MG63 (cell line): Measurements from ENCODE around the gene METTL9. TPM values are rescaled to one million over a fixed set of nuclear protein-coding genes. Genes with fewer than 3 reads are reported as not detected.
"Not testable (repeated sequence)": the region's sequence is repeated elsewhere in the genome, so short reads cannot be mapped to it uniquely, and the experiment has no call there.

ENCODE experiments used
- DNase-seq: peaks from one replicate; pipeline ENCODE4 v3.0.0-alpha.2; 2020
- H3K27me3 ChIP-seq: fragments of 250-450 bp; sonication (Bioruptor Pico); 2 replicates; pipeline ENCODE4 v1.5.1; 2020; ENCODE audit warnings: mild to moderate bottlenecking, moderate library complexity
- H3K36me3 ChIP-seq: fragments of 250-450 bp; sonication (Bioruptor Pico); 2 replicates; pipeline ENCODE4 v1.5.1; 2020; ENCODE audit warnings: mild to moderate bottlenecking, moderate library complexity
- H3K4me3 ChIP-seq: fragments of 250-450 bp; sonication (Bioruptor Pico); 2 replicates; pipeline ENCODE4 v1.5.1; 2020; ENCODE audit warnings: mild to moderate bottlenecking, moderate library complexity
- H3K9me3 ChIP-seq: fragments of 250-450 bp; sonication (Bioruptor Pico); 2 replicates; pipeline ENCODE4 v1.5.1; 2020; ENCODE audit warnings: mild to moderate bottlenecking, moderate library complexity
- total RNA-seq: library from RNA; depleted of rRNA; stranded (reverse); fragments of >200 nt; shearing (Covaris generic); gene quantifications from 2 replicates; pipeline ENCODE4 v1.2.3, GENCODE V29; 2014; ENCODE audit warnings: low replicate concordance

METTL9 gene
- total RNA-seq, 1 experiment from 2014 or later = 210 TPM

DNA sequence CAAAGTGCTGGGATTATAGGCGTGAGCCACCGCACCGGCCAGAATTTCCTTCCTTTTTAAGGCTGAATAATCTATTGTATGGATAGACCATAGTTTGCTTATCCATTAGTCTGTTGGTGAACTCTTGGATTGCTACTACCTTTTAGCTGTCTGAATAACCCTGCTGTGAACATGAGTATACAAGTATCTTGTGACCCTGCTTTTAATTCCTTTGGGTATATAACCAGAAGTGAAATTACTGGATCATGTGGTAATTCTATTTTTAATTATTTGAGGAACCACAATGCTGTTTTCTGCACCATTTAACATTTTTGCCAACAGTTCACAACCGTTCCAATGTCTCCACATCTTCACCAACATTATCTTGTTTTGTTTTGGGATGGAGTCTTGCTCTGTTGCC lies 59.7 kb downstream of the METTL9 start:
- no peaks in the 10 kb centered on the region for H3K9me3 ChIP-seq
- no peaks in the 10 kb centered on the region; the same call in 1 of the 2 replicates for H3K27me3 ChIP-seq
- no peak for DNase-seq
- peaks cover 15% of the 10 kb centered on the region for H3K36me3 ChIP-seq
- no peak overlapping the region for H3K4me3 ChIP-seq

DNA sequence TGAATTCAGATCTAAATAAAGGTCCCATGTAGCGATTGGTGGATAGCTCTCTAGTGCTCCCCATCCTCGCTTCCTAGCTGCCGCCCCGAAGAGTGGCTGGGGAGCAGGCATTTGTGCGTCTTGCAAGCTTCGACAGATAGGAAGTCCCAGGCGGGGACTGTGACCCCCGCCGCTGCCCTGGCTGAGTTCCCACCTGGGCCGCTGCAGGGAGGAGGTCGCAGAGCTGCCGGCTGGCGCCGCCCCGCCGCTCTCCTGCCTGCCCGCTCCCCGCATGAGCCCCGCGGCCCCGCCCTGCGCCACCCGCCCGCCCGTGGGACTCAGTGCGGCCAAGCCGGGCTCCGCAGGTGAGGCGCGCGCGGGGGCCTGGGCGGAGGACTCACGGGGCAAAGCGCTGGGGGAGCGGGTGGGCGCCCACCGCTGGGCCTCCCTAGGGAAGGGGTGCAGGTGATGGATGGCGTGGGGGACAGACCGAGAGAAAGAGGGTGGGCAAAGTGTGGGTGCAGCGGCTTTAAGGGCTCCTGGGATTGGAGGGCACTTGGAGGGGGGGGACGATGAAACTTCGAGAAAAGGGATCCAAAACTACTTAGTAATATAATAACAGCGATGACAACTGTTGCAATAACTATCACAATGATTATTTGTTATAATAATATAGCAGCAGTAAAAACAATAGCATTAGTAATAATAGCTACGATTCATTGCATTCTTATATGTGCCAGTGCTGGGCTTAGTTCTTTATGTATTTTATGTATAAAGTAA lies 64.7 kb downstream of the METTL9 start, which contains the start of gene OTOA:
Gene OTOA, plus strand, starts transcription at position 80 of the 759 bp plus-strand sequence. CDS start 14,547 bp downstream, outside the sequence.
- H3K27me3 ChIP-seq = no peaks in the 10 kb centered on the region; the same call in 1 of the 2 replicates
- no peak within 1 kb of the TSS for H3K4me3 ChIP-seq
- H3K9me3 ChIP-seq = no peaks in the 10 kb centered on the region
- no peak for DNase-seq
- no peaks in the 10 kb centered on the region for H3K36me3 ChIP-seq

DNA sequence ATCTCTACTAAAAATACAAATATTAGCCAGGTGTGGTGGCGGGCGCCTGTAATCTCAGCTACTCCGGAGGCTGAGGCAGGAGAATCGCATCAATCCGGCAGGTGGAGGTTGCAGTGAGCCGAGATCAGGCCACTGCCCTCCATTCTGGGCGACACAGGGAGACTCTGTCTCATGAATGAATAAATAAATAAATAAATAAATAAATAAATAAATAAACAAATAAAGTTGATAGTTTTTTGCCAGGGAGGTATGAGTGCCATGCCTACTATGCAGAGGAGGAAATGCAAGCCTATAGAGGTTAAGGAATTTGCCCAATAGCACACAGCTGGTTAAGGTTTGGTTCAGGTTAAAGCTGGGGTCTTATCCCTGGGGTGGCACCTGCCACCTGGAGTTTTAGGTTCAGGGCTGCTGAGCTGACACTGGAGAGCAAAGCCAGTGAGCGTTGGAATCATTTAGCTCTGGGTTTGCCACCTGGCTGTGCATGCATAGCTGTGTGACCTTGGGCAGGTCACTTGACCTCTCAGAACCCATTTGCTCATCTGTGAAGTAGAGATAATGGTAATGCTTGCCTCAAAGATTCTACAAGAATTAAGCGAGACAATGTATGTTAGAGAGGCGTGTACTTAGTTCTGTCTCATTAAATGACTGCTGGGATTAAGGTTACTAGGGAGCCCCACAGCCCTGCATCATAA lies 65.6 kb downstream of the METTL9 start:
- no peaks in the 10 kb centered on the region; the same call in 1 of the 2 replicates for H3K27me3 ChIP-seq
- no peak for DNase-seq

DNA sequence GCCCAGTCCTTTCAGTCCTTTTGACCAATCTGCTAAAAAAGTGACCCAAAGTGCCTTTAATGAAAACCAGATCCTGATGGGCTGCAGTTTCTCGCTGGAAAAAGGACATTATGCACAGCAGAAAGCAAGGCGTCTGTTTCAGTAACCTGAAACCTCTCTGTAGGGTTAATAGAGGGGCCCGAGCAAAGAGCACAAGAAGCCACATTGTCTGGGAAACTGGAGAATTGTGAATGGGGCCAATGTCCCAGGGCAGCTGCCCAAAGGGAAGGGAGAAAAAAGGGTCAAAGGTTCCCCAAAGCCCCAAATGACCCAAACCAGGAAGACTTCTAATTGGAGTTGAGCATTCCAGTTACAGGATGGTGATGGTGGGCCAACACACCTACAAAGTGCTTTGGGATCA lies 67.4 kb downstream of the METTL9 start:
- DNase-seq = no peak
- Histone ChIP-seq H3K36me3 (no peaks in the 10 kb centered on the region), H3K9me3 (no peaks in the 10 kb centered on the region), H3K27me3 (no peaks in the 10 kb centered on the region; the same call in 1 of the 2 replicates), H3K4me3 (no peak overlapping the region)

More for the DNA sequence above, 65.6 kb downstream of the METTL9 start:
- Histone ChIP-seq H3K9me3 (no peaks in the 10 kb centered on the region), H3K4me3 (no peak overlapping the region), H3K36me3 (no peaks in the 10 kb centered on the region)

DNA sequence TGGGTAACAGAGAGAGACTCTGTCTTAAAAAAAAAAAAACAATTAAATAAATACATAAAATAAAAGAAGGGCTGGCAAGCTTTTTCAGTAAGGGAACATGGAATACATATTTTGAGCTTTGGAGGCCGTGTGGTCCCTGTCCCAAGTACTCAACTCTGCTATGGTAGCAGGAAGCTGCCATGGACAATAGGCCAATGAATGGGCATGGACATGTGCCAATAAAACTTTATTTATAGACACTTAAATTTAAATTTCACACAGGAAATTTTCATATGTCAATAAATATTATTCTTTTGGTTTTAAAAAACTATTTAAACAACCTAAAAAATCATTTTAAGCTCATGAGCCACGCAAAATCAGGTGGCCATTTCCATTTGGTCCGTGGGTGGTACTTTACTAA lies 68.2 kb downstream of the METTL9 start:
- no peak for DNase-seq
- no peaks in the 10 kb centered on the region for H3K36me3 ChIP-seq
- H3K4me3 ChIP-seq = no peak overlapping the region
- no peaks in the 10 kb centered on the region; the same call in 1 of the 2 replicates for H3K27me3 ChIP-seq
- H3K9me3 ChIP-seq = no peaks in the 10 kb centered on the region

DNA sequence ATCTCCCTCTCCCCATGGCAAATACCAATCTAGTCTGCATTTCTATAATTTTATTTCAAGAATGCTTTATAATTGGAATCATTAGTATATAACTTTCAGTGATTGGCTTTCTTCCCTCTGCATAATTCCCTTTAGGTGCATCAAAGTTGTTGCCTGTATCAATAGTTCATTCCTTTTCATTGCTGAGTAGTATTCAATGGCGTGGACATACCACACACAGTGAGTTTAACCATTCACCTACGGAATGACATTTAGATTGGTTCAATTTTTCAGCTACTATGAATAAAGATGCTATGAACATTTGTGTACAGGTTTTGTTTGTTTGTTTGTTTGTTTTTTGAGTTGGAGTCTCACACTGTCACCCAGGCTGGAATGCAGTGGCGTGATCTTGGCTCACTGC lies 74.1 kb downstream of the METTL9 start:
- H3K9me3 ChIP-seq = no peaks in the 10 kb centered on the region
- no peaks in the 10 kb centered on the region for H3K36me3 ChIP-seq
- no peak overlapping the region for H3K4me3 ChIP-seq
- H3K27me3 ChIP-seq = peaks cover 10% of the 10 kb centered on the region; the same call in 1 of the 2 replicates
- DNase-seq = no peak

DNA sequence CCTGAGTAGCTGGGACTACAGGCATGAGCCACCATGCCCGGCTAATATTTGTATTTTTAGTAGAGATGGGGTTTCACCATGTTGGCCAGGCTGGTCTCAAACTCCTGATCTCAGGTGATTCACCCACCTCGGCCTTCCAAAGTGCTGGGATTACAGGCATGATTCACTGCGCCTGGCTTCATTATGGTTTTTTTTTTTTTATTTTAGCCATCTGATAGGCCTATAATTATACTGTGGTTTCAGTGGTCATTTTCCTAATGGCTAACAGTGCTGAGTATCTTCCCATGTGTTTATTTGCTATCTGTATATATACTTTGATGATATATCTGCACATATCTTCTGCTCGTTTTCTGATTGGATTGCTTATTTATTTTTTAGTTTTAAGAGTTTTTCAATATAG lies 75.1 kb downstream of the METTL9 start:
- H3K36me3 ChIP-seq, H3K4me3 ChIP-seq, H3K9me3 ChIP-seq: not testable (repeated sequence)
- H3K27me3 ChIP-seq = peaks cover 15% of the 10 kb centered on the region; the same call in 1 of the 2 replicates
- DNase-seq = peak; percentile 41

DNA sequence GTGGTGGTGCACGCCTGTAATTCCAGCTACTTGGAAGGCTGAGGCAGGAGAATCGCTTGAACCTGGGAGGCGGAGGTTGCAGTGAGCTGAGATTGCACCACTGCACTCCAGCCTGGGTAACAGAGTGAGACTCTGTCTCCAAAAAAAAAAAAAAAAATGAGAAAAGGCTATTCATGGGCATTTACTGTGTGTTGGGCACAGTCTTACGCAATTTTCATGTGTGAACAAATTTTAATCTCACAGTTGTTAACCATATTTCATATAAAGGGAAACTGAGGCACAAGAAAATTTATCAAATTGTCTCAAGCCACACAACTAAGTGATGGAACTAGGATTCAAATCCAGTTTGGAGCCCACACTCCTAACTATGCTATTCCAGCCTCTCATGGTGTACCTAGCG lies 81.3 kb downstream of the METTL9 start:
- not testable (repeated sequence) for H3K9me3 ChIP-seq, DNase-seq
- H3K27me3 ChIP-seq = peaks cover 21% of the 10 kb centered on the region

DNA sequence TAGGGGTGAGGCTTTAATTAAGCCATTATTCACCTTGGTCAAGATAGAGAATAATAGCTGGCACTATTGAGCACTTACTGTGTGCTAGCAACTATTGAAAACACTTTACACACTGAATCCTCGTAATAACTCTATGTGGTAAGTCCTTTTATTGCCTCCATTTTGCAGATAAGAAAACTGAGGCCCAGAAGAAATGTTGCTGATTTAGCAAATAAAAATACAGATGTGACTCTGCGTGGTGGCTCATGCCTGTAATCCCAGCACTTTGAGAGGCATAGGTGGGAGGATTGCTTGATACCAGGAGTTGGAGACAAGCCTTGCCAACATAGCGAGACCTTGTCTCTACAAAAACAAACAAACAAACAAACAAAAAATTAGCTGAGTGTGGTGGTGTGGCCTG lies 83.8 kb downstream of the METTL9 start:
- Histone ChIP-seq H3K9me3 (no peaks in the 10 kb centered on the region), H3K4me3 (no peak overlapping the region), H3K27me3 (peaks cover 11% of the 10 kb centered on the region), H3K36me3 (no peaks in the 10 kb centered on the region)
- DNase-seq = no peak

More for the DNA sequence above, 81.3 kb downstream of the METTL9 start:
- not testable (repeated sequence) for H3K36me3 ChIP-seq, H3K4me3 ChIP-seq

DNA sequence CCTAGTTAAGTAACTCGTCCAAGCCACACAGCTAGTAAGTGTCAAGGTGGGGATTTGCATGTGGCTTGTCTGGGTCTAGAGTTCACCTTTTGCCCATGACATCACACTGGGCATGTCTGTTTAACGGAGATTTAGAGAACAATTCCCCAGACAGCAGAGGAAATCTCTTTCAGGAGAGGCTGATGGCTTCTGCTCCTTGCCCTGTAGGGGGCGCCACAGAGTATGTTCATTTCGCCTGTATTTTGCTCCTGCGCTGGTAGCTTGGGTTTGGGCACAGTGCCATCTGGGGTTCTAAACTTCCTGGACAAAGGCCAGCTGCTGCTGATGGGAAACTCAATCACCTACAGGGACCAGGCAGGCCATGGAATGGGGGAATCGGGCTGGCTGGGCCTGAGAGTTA lies 84.8 kb downstream of the METTL9 start:
- H3K9me3 ChIP-seq = no peaks in the 10 kb centered on the region
- H3K4me3 ChIP-seq = no peak overlapping the region
- H3K36me3 ChIP-seq = no peaks in the 10 kb centered on the region
- peaks cover 10% of the 10 kb centered on the region for H3K27me3 ChIP-seq
- DNase-seq = no peak

DNA sequence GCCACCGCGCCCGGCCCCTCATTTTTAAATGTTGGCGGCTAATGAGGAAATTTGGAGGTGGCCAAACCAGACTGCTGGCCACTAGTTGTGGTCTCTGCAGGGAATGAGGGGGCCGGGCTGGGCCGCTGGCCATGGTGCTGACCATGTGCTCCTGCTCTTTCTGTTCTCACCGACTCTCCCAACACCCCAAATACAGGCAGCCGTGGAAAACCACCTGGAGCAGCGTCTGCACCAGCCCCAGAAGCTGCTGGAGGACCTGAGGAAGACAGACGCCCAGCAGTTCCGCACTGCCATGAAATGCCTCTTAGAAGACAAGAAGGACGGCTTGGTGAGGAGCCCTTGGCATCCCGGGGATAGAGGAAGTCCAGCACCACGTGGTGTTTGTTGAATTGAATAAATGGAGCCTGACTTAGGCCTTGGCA lies 85.7 kb downstream of the METTL9 start:
- Histone ChIP-seq H3K27me3 (peaks cover 6% of the 10 kb centered on the region), H3K4me3 (no peak overlapping the region), H3K9me3 (no peaks in the 10 kb centered on the region), H3K36me3 (no peaks in the 10 kb centered on the region)
- DNase-seq = no peak

DNA sequence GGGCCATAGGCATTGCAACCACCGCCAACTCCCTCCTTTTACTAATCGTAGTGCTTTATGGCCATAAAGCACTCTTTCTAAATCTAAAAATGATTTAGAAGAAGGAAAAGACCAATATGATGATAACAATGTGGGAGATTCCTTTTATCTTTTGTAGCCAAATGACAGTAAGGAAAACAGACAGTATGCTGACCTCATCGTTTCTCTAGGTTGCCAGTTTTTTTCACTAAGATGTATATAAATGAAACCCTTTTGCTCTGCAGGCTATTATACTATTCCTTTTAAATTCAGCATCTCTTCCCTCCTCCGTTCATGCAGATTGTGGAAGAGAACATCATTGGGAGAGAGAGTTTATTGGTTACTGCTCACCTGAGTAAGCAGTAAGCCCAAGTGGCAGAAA lies 89.7 kb downstream of the METTL9 start:
- DNase-seq = no peak
- no peaks in the 10 kb centered on the region for H3K36me3 ChIP-seq
- no peaks in the 10 kb centered on the region for H3K9me3 ChIP-seq
- no peak overlapping the region for H3K4me3 ChIP-seq
- H3K27me3 ChIP-seq = peaks cover 4% of the 10 kb centered on the region

DNA sequence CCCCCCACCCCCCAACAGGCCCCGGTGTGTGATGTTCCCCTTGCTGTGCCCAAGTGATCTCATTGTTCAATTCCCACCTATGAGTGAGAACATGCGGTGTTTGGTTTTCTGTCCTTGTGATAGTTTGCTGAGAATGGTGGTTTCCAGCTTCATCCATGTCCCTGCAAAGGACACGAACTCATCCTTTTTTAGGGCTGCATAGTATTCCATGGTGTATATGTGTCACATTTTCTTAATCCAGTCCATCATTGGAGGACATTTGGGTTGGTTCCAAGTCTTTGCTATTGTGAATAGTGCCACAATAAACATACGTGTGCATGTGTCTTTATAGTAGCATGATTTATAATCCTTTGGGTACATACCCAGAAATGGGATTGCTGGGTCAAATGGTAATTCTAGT lies 91.6 kb downstream of the METTL9 start:
- H3K27me3 ChIP-seq, H3K9me3 ChIP-seq, DNase-seq, H3K4me3 ChIP-seq, H3K36me3 ChIP-seq: not testable (repeated sequence)

DNA sequence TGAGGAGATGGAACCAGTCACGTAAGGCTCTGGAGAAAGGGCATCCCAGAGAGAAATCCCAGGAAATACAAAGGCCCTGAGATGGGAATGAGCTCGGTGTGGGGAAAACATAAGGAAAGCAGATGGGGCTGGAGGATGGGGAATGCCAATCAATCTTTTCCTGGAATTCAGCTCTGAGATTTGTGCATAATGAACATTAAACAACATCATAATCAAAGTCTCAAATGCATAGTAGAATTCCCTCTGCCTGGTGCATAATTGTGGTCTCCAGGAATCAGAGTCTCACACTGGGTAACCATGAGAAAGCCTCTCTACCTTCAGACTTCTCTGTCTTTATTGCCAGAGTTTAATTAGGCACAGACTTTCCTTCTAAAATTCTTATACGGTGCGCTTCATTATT lies 95.2 kb downstream of the METTL9 start:
- no peak for DNase-seq
- H3K4me3 ChIP-seq = no peak overlapping the region
- no peaks in the 10 kb centered on the region for H3K27me3 ChIP-seq
- H3K36me3 ChIP-seq = no peaks in the 10 kb centered on the region
- no peaks in the 10 kb centered on the region for H3K9me3 ChIP-seq

DNA sequence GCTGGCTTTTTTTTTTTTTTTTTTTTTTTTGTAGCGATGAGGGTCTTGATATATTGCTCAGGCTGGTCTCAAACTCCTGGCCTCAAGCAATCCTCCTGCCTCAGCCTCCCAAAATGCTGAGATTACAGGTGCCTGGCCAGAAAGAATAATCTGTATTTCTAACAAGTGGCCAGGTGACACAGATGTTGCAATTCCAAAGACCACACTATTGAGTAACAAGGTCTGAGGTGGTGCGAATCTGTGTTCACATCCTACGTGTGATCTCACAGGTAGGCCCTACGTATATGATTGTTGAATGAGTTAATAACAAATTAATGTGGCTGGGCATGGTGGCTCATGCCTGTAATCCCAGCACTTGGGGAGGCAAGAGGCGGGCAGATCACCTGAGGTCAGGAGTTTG lies 97.7 kb downstream of the METTL9 start:
- Histone ChIP-seq H3K36me3 (no peaks in the 10 kb centered on the region), H3K27me3 (no peaks in the 10 kb centered on the region), H3K4me3 (no peak overlapping the region), H3K9me3 (no peaks in the 10 kb centered on the region)
- no peak for DNase-seq

DNA sequence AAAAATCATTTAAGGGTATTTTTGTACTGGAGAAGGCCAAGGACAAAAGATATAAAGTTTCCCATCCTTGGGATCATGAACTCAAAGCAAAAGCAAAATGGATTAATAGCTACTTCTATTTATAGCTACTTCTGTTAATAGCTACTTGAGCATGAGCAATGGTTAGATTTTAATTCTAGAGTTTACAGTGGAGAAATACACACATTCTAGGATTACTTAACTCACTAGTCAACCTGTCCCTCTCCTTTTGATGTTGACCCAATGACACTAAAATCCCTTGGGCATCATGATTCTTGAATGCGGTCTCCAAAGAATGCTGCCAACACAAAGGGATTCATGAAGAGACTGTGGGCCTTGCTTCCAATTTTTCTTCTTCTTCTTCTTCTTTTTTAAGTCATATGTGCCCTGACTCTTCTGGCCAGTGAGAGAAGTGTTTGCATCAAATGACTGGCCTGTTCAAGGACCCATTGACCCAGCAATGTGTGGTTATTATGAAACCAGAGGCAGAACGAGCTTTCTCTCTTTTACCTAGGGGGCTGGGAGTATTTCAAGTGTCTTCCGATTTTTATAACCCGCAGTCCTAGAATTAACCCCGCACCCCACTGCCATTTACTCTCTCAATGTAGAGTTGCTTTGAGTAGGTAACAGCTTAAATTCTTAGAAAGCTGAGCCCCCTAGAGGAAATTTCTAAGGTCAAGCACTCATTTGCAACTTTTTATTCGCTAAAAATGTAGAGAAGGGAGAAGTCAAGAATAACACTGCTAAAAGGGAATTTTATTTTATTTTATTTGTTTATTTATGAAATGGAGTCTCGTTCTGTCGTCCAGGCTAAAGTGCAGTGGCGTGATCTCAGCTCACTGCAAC lies 99.0 kb downstream of the METTL9 start:
- DNase-seq = no peak
- Histone ChIP-seq H3K36me3 (no peaks in the 10 kb centered on the region), H3K4me3 (no peak overlapping the region), H3K9me3 (no peaks in the 10 kb centered on the region; the same call in 1 of the 2 replicates), H3K27me3 (no peaks in the 10 kb centered on the region)

DNA sequence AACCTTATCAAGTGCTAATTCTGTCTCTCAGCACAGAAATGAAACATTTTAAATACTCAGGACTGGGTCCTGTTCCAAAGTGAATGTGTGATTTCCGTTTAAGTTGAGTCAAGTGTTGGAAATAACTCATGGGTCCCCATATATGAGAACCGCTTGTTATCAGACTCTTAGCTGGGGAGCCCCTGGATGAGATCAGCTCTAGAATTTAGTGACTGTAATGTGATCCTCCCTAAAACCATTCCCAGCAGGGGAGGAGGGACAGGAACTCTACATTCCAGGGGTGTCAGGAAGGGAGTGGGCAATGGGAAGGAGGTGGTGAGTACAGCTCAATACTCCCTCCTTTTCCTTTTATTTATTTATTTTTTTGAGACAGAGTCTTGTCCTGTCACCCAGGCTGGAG lies 101.9 kb downstream of the METTL9 start:
- Histone ChIP-seq H3K36me3 (no peaks in the 10 kb centered on the region), H3K27me3 (no peaks in the 10 kb centered on the region), H3K4me3 (no peak overlapping the region), H3K9me3 (no peaks in the 10 kb centered on the region; the same call in 1 of the 2 replicates)
- DNase-seq = no peak
